DMS153 treated with DMSO at 0.1 percent for 48 hours (cell line): Measurements from ENCODE around the gene PREP.
A peak's percentile ranks its signal among the peaks of the same experiment; 100 is the strongest.
"Not testable (repeated sequence)": the region's sequence is repeated elsewhere in the genome, so short reads cannot be mapped to it uniquely, and the experiment has no call there.

Source experiments
- DNase-seq: peaks from one replicate; lab custom pipeline; 2025; ENCODE audit not compliant: unreplicated experiment; lab: John Stamatoyannopoulos, UW

PREP gene

DNA sequence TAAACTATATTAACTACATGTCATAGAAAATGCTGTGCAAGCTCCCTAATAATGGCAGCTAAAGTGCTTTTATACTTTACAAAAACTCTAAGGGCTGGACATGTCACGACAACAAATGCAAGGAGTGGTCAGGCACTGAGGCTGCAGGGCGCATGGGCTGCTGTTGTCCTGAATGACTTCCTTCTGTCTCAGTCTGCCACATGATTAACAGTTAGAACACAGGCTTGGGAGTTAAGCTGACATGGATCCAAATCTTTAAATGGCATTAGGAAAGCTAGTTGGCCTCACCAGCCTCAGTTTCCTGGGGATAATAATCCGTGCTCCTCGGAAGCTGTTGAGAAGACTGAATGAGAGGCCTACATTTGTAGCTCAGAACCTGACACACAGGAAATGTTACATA, 57.4 kb downstream of the PREP start:
- DNase-seq, result no peak

DNA sequence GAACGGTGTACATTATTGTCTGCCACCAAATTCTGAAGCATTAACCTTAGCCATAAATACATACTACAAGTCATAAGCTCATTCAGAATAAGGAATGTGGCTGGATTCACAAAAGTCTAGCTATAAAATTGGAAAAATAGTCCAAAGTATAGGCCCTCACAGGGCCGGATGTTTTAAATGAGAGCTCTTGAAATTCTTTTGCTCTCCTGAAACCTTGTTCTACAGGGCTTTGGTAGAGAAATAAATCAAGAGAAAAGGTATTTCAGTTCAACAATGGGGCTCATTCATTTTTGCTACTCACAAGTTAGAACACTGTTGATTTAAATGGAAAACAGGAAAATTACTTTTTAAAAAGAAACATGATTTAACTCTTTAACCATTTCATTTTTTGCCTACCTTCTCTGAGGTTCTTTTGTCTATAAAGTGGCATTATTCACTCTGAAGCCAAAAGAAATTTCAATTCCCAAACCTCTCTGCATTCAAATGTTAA, 58.0 kb downstream of the PREP start:
- no peak for DNase-seq

DNA sequence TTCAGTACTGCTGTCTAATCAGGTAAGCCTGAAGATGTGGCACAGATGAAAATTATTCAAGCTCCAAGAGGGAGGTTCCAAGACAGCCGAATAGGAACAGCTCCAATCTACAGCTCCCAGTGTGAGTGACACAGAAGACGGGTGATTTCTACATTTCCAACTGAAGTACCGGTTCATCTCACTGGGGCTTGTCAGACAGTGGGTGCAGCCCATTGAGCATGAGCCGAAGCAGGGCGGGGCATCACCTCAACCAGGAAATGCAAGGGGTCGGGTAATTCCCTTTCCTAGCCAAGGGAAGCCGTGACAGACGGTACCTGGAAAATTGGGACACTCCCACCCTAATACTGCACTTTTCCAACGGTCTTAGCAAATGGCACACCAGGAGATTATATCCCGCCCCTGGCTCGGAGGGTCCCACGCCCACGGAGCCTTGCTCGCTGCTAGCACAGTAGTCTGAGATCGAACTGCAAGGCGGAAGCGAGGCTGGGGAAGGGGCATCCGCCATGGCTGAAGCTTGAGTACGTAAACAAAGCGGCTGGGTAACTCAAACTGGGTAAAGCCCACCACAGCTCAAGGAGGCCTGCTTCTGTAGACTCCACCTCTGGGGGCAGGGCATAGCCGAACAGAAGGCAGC, 64.4 kb downstream of the PREP start:
- not testable (repeated sequence) for DNase-seq

DNA sequence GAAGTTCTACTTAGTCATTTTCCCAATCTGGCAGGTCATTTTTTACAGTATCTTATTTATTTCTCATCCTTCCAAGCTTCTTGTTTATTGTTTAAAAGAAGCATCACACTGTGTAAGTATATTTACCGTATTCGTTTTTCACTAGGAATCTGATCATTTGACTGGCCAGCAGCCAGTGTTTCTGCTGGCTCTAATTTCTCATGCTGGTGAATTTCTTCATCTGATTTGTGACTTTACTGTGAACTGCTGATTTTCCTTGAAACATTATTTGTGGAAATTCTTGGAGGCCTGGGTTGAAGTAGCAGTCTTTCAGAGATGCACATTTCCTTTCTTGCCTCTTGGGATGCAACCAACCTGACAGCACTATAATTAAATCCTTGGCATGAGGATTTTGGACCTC, 65.9 kb downstream of the PREP start:
- DNase-seq, result no peak

DNA sequence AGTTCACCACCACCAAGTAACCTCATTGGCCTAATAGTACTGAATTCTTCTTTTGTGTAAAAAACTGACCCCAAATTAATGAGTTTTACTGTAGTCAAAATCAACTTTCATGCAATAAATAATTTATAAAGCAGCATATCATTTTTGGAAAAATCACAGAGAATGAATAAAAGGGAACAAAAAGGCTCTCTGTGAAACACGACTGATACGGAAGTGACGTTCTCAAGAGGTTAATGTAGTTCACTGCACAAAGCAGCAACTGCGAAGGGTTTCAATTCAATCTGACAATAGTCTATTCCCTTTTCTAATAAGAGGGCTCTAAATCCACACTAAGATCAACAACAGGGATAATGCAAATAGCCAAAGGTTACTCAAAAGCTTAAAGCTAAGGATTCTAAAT, 70.3 kb downstream of the PREP start:
- DNase-seq, result no peak

DNA sequence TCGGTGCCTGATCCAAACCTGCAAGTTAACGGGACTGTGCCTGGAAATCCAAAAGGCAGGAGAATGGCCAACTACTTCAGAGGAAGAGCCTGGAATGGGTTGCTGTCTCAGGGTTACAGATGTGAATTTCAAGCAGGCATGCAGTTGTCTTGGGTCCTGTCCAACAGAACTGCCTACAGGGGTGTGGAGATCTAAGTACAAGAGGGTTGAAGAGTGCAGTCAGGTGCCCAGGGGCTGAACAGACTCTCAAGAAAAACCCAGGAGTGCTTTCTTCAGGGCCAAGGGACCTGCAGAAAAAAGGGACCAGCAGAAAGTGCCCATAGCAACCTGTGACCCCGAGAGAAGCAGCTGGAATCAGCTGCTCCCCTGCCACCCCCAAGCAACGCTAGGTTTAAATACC, 71.0 kb downstream of the PREP start:
- DNase-seq, result no peak

DNA sequence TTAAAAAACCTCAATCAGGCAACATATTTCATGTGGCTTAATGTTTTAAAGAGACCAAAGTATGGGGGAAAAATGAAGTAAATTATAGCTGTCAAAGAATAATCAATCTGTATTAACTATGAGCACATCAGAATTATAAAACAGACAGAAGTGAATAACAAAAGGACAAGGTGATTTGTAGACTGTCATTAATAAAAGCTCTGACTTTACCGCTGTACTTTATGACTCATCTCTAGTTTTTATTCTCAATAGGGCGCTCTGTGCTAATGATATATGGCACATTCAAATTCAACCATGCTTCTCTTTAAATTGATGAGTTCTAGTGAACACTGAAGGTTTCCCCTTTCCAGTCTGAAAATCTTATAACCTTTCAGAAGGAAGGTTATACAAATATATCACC, 72.0 kb downstream of the PREP start:
- DNase-seq, result no peak

DNA sequence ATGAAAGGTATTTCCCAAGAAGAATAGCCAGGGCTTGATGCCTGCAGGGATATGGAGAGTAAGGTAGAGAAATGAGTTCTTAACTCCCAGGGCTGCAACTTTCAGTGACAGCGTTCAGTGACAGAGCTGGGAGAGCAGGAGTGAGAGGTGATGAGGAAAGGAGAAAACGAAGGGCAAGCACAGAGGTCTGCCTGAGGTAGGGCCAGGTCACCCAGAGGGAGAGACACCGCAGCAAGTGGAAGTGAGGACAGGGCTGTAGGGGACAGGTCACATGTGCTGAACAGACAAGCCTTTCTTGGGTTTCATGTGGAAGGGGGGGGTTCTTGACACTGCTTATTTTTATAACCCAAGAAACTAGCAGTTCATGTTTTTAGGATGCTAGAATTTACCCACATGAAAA, 72.5 kb downstream of the PREP start:
- DNase-seq, result no peak

DNA sequence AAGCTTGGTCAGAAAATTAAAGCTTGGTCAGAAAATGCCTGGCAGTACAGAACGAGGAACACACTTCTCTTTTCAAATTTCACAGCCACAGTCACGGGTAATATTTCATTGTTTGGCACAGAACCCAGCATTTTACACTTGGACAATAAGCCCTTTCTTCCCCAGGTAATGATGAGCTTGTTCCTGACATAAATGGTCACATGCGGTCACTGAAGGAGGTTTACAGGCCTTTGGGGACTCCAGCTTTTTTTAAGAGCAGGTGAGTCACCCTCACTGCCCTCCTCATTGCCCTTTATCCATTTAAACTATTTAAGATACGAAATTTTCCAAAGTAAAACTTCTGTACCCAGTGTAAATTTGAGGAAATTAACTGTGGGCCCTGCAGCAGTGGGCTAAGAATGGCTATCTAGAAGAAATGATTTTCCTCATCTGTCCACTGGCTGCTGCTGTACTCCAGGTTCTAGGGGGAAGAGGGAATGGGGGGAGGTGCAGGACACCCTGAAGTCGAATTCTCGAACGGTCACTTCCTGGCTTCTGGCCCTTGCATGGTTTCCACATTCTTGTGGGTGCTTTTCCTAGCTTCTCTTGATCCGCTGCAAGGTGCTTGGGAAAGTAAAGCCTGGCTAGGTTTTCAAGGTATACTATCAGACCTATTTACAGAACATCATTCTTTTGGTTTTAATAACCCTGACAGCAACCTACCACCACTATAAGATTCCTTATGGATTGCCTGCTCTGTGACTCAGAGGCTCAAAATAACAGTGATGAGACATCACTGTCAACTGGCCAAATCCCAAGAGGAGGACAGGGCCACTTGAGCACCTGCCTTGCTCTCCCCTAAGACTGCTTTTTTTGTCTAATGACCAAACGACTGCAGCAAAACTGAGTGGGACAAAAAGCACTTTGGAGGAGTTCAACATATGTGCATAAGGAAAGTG, 75.8 kb downstream of the PREP start:
- DNase-seq, result peak; percentile 43

DNA sequence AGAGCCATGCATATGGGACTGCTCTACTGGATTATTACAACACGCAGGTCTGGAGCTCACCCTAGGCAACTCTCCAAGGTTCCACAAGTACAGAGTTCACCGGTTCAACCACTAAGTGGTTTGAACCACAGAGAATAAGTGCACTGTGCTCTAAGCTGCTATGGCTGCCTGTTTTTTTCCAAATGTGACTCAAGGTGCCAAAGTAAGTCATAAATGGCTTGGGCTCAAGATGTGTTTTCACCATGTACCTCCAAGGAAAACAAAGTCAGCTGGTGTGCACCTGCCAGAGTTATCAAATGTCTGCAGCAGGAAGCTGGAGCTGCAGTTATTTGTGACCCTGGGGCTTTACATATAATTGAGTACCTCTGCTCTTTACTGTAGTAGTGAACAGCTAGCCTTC, 76.7 kb downstream of the PREP start:
- peak; percentile 79 for DNase-seq

DNA sequence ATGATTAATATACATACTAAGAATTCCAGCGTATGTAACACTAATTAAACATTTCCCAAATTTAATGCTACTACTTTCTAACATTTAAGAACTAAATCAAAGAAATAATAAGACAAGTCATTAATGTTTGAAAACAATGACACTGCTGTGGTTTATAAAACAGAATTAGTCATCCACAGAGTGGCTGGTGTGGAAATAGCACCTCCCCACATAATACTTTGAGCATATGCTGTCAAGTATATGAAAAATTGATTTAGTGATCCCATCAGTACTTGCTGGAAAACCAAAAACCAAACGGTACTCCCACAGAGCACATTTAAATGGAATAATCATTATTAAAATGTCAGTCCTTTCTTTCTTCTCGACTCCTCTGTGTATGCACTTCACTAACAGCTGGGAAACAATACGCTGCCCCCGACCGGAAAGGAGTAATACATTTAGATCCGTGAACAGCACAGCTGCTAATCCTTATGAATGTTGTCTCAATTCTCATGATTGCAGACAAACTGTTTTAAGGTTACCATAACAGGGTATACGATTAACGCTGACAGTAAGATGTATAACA, 78.4 kb downstream of the PREP start:
- no peak for DNase-seq

DNA sequence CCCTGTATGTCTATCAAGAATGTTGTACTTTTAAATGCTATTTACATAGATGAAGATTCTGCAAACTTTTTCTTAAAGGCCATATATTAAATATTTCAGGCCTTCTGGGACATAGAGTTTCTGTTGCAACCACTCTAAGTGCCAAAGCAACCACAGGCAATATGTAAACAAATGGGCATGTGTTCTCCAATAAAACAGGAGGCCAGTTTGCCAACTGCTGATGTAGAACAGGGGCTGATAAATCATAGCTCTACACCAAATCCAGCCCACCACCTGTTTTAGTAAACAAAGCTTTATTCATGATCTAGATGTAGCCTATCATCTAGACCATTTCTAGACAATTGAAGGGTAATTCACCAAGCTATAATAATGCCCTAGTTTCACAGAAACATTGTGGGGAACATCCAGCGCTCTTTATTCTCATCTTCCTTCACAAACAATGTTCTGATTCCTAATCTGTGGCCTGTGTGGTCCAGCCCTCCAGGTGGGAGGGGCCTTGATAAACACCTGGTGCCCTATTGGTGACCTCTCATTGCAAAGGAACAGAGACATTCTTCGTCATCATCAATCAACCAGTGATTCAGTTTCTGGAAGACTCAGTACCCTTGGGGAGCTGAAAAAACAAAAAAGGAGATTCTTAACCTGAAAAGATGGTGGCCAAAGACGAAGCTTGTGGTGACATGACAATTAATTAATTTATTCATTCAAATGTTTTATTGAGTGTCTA, 80.2 kb downstream of the PREP start:
- no peak for DNase-seq

DNA sequence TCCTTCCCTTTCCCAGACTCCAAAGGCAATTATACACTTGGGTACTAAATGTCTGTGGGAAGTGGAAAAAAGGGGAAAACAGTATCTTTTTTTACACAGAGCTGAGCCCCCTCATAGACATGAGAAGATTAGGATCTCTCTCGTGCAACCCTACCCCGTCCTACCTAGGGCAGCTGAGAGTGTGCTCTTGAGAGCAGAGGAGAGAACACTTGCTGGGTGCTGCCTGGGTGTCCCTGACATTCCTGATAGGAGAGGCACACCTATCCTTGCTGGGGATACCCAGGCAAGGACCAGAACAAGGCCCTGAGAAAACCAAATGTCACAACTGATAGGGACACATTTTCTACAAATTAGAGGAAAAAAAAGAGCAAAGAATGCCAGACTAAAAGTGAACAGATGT, 81.2 kb downstream of the PREP start:
- DNase-seq, result no peak

DNA sequence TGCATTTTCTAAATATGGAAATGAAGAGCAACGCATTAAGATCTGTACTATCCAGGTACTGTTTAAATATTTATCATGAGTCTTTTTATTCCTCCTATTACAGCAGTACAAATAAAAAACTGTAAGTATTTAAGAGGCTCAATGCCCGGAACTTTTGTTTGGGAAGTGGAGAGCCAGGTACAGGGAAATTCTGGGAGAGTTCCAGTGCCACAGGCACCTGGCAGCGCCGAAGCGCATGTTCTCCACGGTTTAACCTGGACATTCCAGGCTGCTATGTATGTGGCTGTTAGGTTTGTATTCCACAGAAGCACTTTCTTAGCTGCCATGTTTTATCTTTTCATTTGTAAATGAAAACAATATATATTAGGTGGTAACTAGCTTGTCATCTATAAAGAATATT, 81.7 kb downstream of the PREP start:
- peak; percentile 91 for DNase-seq

DNA sequence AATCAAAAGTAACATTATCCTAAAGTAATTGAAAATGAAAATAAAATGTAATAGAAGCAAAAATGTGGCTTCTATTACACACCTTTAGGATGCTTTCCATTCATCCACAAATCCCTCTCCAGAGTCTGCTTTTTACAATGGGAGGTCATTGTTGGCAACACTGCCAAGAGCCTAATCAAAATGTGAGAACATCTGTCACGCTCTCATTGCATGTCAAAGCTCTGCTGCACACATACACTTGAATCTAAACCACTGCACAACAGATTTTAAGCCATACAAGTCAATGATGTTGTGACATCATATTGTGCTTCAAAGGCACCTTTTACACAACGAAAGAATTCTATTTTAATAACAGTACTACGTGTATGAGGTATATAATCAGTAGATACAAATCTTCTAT, 82.1 kb downstream of the PREP start:
- peak; percentile 91 for DNase-seq

DNA sequence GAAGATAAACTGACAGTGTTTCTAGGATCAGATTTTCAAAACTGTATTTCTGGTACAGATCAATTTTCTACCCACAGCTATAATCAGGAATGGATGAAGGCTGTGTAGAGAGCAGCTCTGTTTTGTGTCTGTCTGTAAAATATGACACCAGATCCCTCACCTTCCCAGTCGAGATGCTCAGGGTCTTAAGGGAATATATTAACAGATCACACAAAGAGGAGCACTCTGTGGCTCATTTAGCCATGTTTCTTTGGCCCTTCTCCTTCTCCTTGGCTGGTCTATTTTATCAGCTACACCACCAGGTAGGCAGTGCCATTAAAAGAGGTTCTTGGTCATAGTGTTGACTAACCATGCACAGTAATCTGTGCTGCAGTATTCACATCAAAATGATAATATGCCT, 82.6 kb downstream of the PREP start:
- no peak for DNase-seq

DNA sequence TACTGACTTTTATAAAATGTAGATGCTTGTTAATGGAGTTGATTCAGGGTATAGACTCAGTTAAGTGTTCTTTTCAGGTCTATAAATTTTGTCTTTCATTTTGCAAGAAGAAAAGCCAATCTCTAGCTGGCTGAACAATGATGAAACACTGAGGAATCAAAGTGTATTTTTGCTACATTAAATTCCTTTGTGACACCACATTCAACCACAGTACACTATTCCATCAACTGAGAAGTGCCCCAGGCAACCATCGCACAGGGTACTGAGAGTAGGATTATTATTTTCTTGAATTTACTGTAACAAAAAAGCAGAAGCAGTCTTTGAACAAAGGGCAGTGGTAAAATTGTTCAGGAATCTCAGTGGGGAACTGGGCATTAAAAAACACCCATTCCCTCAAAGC, 83.6 kb downstream of the PREP start:
- DNase-seq, result no peak

DNA sequence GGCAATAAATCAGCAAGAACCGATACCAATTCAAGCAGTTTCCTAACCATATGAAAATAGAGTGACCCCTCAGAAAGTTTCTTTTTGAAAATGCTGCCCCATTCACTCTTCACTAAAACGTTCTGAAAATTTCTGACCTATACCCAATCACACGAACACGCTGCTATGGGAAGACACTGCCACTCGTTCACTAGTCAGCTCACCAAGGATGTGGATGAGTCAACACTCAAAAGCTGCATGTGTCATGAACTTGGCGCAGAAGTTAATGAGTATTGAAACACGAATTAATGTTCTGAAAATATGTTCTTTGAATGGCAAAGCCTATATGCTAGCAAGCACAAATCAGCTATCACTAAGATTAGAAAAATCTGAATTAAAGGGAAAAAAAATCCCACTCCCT, 84.2 kb downstream of the PREP start:
- no peak for DNase-seq

DNA sequence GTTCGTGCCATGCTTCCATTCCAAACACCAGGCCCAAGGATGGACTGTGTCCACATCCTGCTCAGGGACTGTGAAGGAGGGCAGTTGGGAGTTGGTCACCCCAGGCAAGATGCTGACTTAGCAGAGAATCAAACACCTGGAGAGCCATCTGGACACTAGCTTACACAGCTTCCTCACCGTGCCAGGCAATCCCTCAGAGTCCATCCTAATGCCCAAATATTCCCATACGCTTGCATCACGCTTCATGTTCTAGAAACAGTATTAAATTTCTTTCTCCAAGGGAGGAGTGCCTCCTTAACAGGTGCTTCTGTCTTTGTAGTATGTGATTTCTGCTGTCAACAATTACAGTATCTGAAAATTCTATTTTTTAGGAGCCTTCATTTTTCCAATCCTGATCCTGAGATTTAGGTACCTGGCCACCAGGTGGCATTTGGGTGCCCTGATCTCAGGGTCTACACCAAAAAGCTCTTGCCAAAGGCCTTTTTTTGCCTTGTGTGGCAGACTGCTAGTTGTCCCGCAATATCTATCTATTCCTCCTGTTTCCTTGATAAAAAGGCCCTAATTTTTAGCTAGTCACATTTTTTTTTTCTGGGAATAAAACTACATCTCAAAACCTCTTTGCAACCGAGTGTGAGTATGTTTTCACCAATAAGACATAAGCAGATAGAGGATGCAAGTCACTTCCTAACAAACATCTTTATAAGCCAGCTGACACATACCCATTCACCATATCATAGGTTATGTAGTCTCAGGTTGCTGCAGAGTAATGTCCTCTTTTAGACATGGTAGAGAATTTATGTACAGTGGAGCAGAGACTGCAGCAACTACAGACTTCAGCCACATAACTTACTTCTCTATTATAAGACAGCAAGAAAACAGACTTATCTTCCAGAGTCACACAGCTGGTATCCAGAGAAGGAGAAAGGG, 85.0 kb downstream of the PREP start:
- DNase-seq, result no peak

DNA sequence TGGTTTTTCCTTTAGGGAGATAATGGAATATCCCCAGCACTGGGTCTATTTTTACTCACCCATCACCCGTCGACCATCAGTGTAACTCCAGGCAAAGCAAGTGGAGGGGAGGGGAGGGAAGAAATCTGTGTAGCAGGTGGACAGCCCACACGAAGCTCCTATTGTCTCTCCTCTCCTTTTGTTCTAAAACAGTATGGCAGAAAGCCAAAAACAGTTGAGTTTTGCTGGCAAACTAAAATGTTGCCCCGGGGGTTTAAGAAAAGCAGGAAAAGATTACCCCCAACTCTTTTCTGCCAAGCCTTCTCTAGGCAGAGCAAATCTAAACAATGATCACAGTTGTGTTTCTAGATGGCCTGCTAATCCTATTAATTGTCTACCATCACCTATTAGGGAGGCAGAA, 89.7 kb downstream of the PREP start:
- DNase-seq, result no peak
